Measurements from ENCODE around the gene CCDC15. TPM values are rescaled to one million over a fixed set of nuclear protein-coding genes. Genes with fewer than 3 reads are reported as not detected.

Gene CCDC15
- total and polyA plus RNA-seq, 2 of the 13 experiments (the other 11 are each of a cell fraction or from before 2014, with no cell fraction given) = 2.2 to 4.6 TPM

GRCh38 chr11:124935548-124936514, 18.2 kb upstream of the CCDC15 start, which contains the start of gene HEPACAM (continued):
- no peak for TF ChIP-seq HNF1A (IDR thresholded peaks at IDR 0.05; ENCODE audit: low read depth)
- 0 out of 2 replicates have a peak, but pooled peaks have one; percentile 17 for TF ChIP-seq HNF1A (CRISPR knock-in tag; IDR thresholded peaks at IDR 0.05; ENCODE audit: borderline replicate concordance)
- TF ChIP-seq ZNF607 (CRISPR knock-in tag; IDR thresholded peaks at IDR 0.05; ENCODE audit: borderline replicate concordance) = 0 out of 2 replicates have a peak, but pooled peaks have one; percentile 32
- TF ChIP-seq HMG20A (CRISPR knock-in tag; IDR thresholded peaks at IDR 0.05; ENCODE audit: borderline replicate concordance) = 0 out of 2 replicates have a peak, but pooled peaks have one; percentile 13
- TF ChIP-seq ZBTB7B (CRISPR knock-in tag; IDR thresholded peaks at IDR 0.05) = 0 out of 2 replicates have a peak, but pooled peaks have one; percentile 19
- TF ChIP-seq ZNF761 (CRISPR knock-in tag; conservative IDR thresholded peaks at IDR 0.05) = 0 out of 2 replicates have a peak, but pooled peaks have one; percentile 45
- 0 out of 2 replicates have a peak, but pooled peaks have one; percentile 14 for TF ChIP-seq ARID2 (CRISPR knock-in tag; IDR thresholded peaks at IDR 0.05; ENCODE audit: borderline replicate concordance)
- peak; percentile 16; the same call in 1 of the 2 replicates for TF ChIP-seq HNF4G (IDR thresholded peaks at IDR 0.05; ENCODE audit: borderline replicate concordance, low read depth, low read length)
- no peak for TF ChIP-seq HNF4G (CRISPR knock-in tag; IDR thresholded peaks at IDR 0.05; ENCODE audit: borderline replicate concordance, low read depth)
- TF ChIP-seq SNAPC2 (CRISPR knock-in tag; IDR thresholded peaks at IDR 0.05) = 0 out of 2 replicates have a peak, but pooled peaks have one; percentile 9
- TF ChIP-seq TERF1 (CRISPR knock-in tag; IDR thresholded peaks at IDR 0.05) = no peak
- no peak for TF ChIP-seq MZF1 (CRISPR knock-in tag; IDR thresholded peaks at IDR 0.05; ENCODE audit: borderline replicate concordance)
- TF ChIP-seq ZNF44 (CRISPR knock-in tag; IDR thresholded peaks at IDR 0.05) = 0 out of 2 replicates have a peak, but pooled peaks have one; percentile 37
- TF ChIP-seq TFDP2 (CRISPR knock-in tag; IDR thresholded peaks at IDR 0.05) = 0 out of 2 replicates have a peak, but pooled peaks have one; percentile 21
- peak in 1 of 2 experiments; percentile 81; a peak in 2 of 4 replicates for TF ChIP-seq POLR2A (IDR thresholded peaks at IDR 0.05; ENCODE audit: insufficient read depth in 1 of 2, low read depth in 2 of 2, low read length in 2 of 2)
- TF ChIP-seq GABPB1 (CRISPR knock-in tag; IDR thresholded peaks at IDR 0.05) = no peak
- TF ChIP-seq ZMYM3 (CRISPR knock-in tag; IDR thresholded peaks at IDR 0.05) = 0 out of 2 replicates have a peak, but pooled peaks have one; percentile 21
- 0 out of 2 replicates have a peak, but pooled peaks have one; percentile 32 for TF ChIP-seq ZBTB3 (CRISPR knock-in tag; IDR thresholded peaks at IDR 0.05; ENCODE audit: borderline replicate concordance, low read depth)
- TF ChIP-seq SPEN (CRISPR knock-in tag; IDR thresholded peaks at IDR 0.05; ENCODE audit: low read depth) = 0 out of 2 replicates have a peak, but pooled peaks have one; percentile 11
- TF ChIP-seq SP4 (CRISPR knock-in tag; IDR thresholded peaks at IDR 0.05) = peak; percentile 59; the same call in 1 of the 2 replicates
- 0 out of 2 replicates have a peak, but pooled peaks have one; percentile 22 for TF ChIP-seq ZFP1 (CRISPR knock-in tag; IDR thresholded peaks at IDR 0.05)
- no peak for TF ChIP-seq ERF (CRISPR knock-in tag; IDR thresholded peaks at IDR 0.05)
- 0 out of 2 replicates have a peak, but pooled peaks have one; percentile 5 for TF ChIP-seq ZFY (CRISPR knock-in tag; IDR thresholded peaks at IDR 0.05)

Data from HepG2 (cell line).